ENCODE results near the gene RNF169. TPM values are rescaled to one million over a fixed set of nuclear protein-coding genes. Genes with fewer than 3 reads are reported as not detected.

The RNF169 gene
- total and polyA plus RNA-seq, 2 of the 8 experiments (the other 6 are each of a cell fraction or from before 2014, with no cell fraction given) = 3.6 to 12.5 TPM

DNA sequence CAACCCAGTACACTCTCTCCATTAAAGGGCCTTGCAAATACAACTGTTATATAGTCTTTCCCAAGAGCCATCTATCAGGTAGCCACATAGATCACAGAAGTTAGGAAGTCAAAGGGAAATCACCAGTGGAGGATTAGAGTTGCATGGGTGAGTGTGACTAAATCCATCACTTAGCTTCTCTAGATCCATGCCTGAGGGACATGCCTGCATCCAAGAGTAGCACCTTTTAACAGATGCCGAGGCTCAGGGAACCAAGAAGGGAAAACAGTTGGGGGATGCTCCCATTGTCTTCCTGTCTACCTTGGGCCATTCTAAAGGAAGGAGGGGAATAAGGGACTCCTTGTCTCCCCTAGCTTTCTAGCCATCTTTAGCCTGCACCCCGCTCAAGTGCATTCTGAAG, 122.4 kb downstream of the RNF169 start:
- WGBS, 2 experiments (ENCODE audit: extremely low coverage in 1 of 2, insufficient coverage in 1 of 2, insufficient read length in 1 of 2, insufficient replicate concordance in 2 of 2, low coverage in 1 of 2, low lambda C conversion rate in 2 of 2, missing lambda C conversion rate in 1 of 2) = 96% methylated on average over 2 of the region's 2 CpGs; no CpG with 5 or more reads in 1 of the 2 experiments
- Histone ChIP-seq H3K4me3 (ENCODE audit: extremely low read depth in 1 of 4, insufficient read depth in 2 of 4, low read depth in 3 of 4, low read length in 4 of 4) (no peak overlapping the region), H3K23ac (ENCODE audit: insufficient read length) (no peak overlapping the region), H3K4me1 (replicated peaks in 1 of 4; ENCODE audit: control insufficient read depth in 3 of 4, insufficient read depth in 4 of 4, low read length in 3 of 4) (no peaks in the 10 kb centered on the region), H4K91ac (replicated peaks; ENCODE audit: insufficient read length, low read length) (no peak overlapping the region), H2BK12ac (ENCODE audit: low read depth, low read length) (no peak overlapping the region), H3K9me3 (ENCODE audit: insufficient read depth in 2 of 2, low read depth in 1 of 2, low read length in 1 of 2) (peaks cover 40 to 46% of the 10 kb centered on the region in 2 experiments), H4K5ac (ENCODE audit: insufficient read length, low read depth, low read length) (no peak overlapping the region), H3K4ac (replicated peaks; ENCODE audit: insufficient read length, low read depth, low read length) (no peak overlapping the region), H3K4me2 (ENCODE audit: insufficient read depth in 1 of 2, low read depth in 2 of 2, low read length in 2 of 2) (no peak overlapping the region), H3K79me2 (ENCODE audit: control insufficient read depth in 1 of 2, insufficient read depth in 2 of 2, low read length in 2 of 2) (no peaks in the 10 kb centered on the region), H2AK5ac (ENCODE audit: low read depth, low read length) (no peak overlapping the region), H3K14ac (ENCODE audit: insufficient read length) (no peak overlapping the region), H4K8ac (ENCODE audit: extremely low read depth, insufficient read depth, low read length) (no peak overlapping the region), H2BK15ac (ENCODE audit: low read length) (no peak overlapping the region), H2BK5ac (ENCODE audit: low read depth, low read length) (no peak overlapping the region), H4K20me1 (replicated peaks in 1 of 2; ENCODE audit: control insufficient read depth in 1 of 2, insufficient read depth in 2 of 2, low read length in 2 of 2) (no peaks in the 10 kb centered on the region), H3K27me3 (replicated peaks in 1 of 4; ENCODE audit: control insufficient read depth in 3 of 4, extremely low read depth in 1 of 4, insufficient read depth in 3 of 4, low read length in 3 of 4) (no peaks in the 10 kb centered on the region), H3K9ac (replicated peaks in 1 of 4; ENCODE audit: extremely low read depth in 1 of 4, low read depth in 3 of 4, low read length in 3 of 4) (no peak overlapping the region), H3K36me3 (ENCODE audit: control insufficient read depth in 2 of 4, insufficient read depth in 4 of 4, low read length in 3 of 4) (peaks cover 2 to 49% (median 4%) of the 10 kb centered on the region in 4 experiments; a peak in 5 of 8 replicates), H3K18ac (ENCODE audit: extremely low read depth, low read length) (no peak overlapping the region), H2AFZ (ENCODE audit: low read length) (no peak overlapping the region), H3K27ac (ENCODE audit: low read depth, low read length) (no peak overlapping the region), H3K23me2 (ENCODE audit: low read depth, low read length) (no peaks in the 10 kb centered on the region), H3K56ac (replicated peaks; ENCODE audit: insufficient read length, low read depth, low read length) (no peak overlapping the region), H2BK120ac (replicated peaks; ENCODE audit: low read depth, low read length) (no peak overlapping the region), H3K79me1 (ENCODE audit: low read depth, low read length) (no peaks in the 10 kb centered on the region), H2BK20ac (ENCODE audit: low read length) (no peak overlapping the region)
- DNase-seq (ENCODE audit: low read depth in 1 of 2, low spot score in 2 of 2) = no peak
- FAIRE-seq = no peak
- ChIA-PET CTCF (ENCODE audit: partially characterized antibody) (interaction anchor here (0.9 to 2.8 kb wide), 11 partner anchors 11 to 195 kb away, joined by 3 to 19 read pairs (median 4); no protein-coding TSS in a partner anchor), POLR2A (ENCODE audit: partially characterized antibody) (no interaction called here)
- TF ChIP-seq YY1 (IDR thresholded peaks at IDR 0.05; ENCODE audit: low read depth, low read length) (no peak), NANOG (IDR thresholded peaks at IDR 0.05; ENCODE audit: insufficient read depth, low read depth, low read length, poor library complexity, severe bottlenecking) (no peak), SP4 (IDR thresholded peaks at IDR 0.05; ENCODE audit: low read length) (no peak), CREB1 (IDR thresholded peaks at IDR 0.05) (no peak), RXRA (IDR thresholded peaks at IDR 0.05; ENCODE audit: insufficient read depth, low read depth, low read length) (no peak), SP1 (IDR thresholded peaks at IDR 0.05; ENCODE audit: low read depth, low read length) (no peak), SIX5 (IDR thresholded peaks at IDR 0.05; ENCODE audit: low read depth, low read length) (no peak), TAF1 (IDR thresholded peaks at IDR 0.05; ENCODE audit: low read depth, low read length) (no peak), PHF8 (conservative IDR thresholded peaks at IDR 0.05; ENCODE audit: low read depth, low read length) (no peak), EZH2 (IDR thresholded peaks at IDR 0.05; ENCODE audit: low read depth, low read length, severe bottlenecking) (no peak), CHD1 (IDR thresholded peaks at IDR 0.05; ENCODE audit: low read depth, low read length) (no peak), SIRT6 (IDR thresholded peaks at IDR 0.05; ENCODE audit: low read length) (no peak), RAD21 (IDR thresholded peaks at IDR 0.05 in 1 of 2, conservative IDR thresholded peaks at IDR 0.05 in 1 of 2; ENCODE audit: low read depth in 2 of 2, low read length in 2 of 2) (no peak), TBP (IDR thresholded peaks at IDR 0.05; ENCODE audit: low read depth, low read length) (no peak), KDM1A (IDR thresholded peaks at IDR 0.05; ENCODE audit: borderline replicate concordance, low read length) (no peak), ZNF274 (IDR thresholded peaks at IDR 0.05; ENCODE audit: borderline replicate concordance, extremely low read depth, low read length) (no peak)

Measured in H1 (cell line).